Measurements from ENCODE around the gene XAF1.
"Not testable (repeated sequence)": the region's sequence is repeated elsewhere in the genome, so short reads cannot be mapped to it uniquely, and the experiment has no call there.

The XAF1 gene

GRCh38 chr17:6755281-6755680 is 565 bp upstream of the XAF1 start:
- DNase-seq, result no peak

GRCh38 chr17:6756425-6757031 is 682 bp downstream of the XAF1 start:
- DNase-seq, result peak; percentile 12

- DNase-seq, result no peak
Observed at GRCh38 chr17:6757747-6758146, 1.9 kb downstream of the XAF1 start.

GRCh38 chr17:6761779-6762178 is 5.9 kb downstream of the XAF1 start:
- DNase-seq, result no peak

DNA sequence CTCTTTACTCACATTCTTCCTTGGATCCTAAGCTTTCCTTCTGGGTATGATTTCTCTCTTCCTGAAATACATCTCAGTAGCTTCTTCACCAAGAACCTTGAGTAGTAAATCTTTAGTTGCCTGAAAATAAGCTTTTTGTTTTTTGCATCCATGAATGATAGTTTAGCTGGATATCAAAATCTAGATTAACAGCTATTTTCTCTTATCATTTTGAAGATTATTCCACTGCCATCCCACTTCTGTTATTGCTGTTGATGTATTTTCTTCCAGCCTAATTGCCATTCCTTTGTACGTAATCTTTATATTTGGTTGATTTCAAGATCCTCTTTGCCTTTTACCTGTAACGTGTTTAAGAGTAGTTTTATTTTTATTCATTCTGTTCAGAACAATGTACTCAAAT is 12.6 kb downstream of the XAF1 start:
- DNase-seq, result no peak

- no peak for DNase-seq
Observed at GRCh38 chr17:6772016-6772415, 16.2 kb downstream of the XAF1 start.

- DNase-seq, result not testable (repeated sequence)
Observed at GRCh38 chr17:6774906-6775305, 19.1 kb downstream of the XAF1 start.

GRCh38 chr17:6775871-6776405 is 20.1 kb downstream of the XAF1 start, which contains the start of gene FBXO39:
Gene FBXO39, plus strand, starts transcription at chr17:6776215. Its CDS starts 3,654 bp downstream, at chr17:6779869.
- DNase-seq, result no peak

DNA sequence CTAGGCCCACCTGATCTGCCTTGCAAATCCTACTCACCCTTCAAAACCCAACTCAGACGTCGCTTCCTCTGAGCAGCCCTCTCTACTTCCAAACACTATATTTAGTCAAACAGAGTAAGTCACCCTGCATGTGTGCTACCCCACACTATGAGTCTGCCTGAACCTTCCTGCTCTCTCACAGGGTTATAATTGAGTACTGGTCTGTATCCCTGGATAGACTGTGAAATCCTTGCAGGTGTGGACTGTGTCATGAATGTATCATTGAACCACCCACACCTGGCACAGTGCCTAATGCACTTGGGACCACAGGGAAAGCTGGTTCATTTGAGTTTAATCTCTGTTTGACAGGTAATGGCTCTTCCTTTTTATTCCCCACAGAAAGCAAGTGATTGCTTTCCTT is 23.6 kb downstream of the XAF1 start:
- DNase-seq, result no peak

- DNase-seq, result no peak
Observed at GRCh38 chr17:6780001-6780400, 24.2 kb downstream of the XAF1 start.

- DNase-seq, result no peak
Observed at GRCh38 chr17:6780886-6781285, 25.0 kb downstream of the XAF1 start.

DNA sequence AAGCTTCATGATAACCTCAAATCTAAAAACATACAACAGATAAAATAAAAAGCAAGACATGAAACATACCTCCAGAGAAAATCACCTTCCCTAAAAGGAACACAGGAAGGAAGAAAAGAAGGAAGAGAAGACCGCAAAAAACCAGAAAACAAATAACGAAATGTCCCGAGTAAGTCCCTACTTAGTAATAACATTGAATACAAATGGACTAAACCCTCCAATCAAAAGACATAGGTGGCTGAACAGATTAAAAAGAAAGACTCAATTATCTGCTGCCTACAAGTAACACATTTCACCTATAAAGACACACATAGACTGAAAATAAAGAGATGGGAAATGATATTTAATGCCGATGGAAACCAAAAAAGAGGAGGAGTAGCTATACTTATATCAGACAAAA is 26.4 kb downstream of the XAF1 start:
- no peak for DNase-seq

DNA sequence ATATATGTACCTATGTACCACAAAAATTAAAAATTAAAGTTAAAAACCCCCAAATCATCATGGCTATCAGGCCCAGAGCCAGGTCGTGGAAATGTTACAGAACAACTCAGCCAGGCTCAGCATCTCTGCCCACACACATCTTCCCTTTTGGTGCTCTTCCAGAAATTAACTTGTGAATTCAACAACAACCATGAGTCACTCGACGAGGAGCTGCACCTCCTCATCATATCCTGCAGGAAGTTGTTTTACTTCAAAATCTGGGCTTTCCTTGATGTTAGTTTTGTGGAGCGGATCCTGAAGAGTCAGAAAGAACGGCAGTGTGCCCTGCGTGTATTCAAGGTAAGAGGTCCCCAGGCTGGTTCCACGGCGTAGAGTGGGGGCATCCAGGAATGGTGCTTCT is 30.8 kb downstream of the XAF1 start:
- no peak for DNase-seq

DNA sequence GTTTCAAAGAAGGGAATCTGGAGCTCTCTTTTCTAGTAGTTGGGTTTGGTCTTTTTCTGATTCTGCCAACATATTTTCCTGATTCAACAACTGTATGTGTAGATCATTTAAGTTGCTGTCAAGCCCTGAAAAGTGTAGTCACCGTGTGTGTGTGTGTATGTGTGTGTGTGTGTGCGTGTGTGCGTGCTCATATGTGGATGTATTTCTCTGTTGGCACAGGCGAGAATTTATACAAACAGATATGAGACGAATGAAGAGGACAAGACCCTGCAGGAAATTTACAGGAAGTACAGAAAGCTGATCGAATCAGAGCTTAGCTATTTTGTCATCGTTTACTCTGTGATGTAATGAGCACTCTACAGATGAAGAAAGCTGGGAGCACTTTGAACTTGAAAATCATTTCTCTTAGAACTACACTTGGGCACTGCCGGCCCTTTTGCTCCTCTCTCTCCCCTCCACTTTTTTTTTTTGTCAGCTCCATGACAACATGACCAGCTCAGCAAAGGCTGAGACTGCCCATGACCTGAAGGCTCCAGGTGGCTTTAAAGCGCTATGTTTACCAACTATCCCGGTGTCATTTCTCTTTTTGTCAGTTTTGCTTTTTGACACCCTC is 31.3 kb downstream of the XAF1 start:
- no peak for DNase-seq

DNA sequence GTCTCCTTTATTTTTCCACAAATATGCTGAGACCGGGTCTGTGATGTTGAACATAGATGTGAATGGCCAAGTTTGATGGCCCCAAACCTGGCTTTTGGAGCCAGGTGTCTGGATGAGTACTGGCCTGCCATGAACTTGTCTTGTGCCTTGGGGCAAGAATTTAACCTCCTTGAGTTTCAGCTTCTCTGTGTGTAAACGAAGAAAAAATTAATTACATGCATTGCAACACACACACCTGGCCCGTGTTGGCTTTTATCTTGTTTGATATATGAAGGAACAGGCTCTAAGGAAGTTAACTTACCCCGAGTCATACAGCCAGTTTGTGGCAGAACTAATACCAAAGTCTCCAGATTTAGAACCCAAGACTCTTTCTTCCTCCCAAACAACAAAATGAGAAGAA is 33.3 kb downstream of the XAF1 start:
- no peak for DNase-seq

- DNase-seq, result no peak
Observed at GRCh38 chr17:6793748-6794493, 38.1 kb downstream of the XAF1 start.

GRCh38 chr17:6796017-6796886 is 40.4 kb downstream of the XAF1 start:
- DNase-seq, result no peak

- no peak for DNase-seq
Observed at GRCh38 chr17:6796887-6797490, 41.1 kb downstream of the XAF1 start.

GRCh38 chr17:6797718-6798351 is 42.0 kb downstream of the XAF1 start:
- no peak for DNase-seq

- DNase-seq, result no peak
Observed at GRCh38 chr17:6799738-6800137, 43.9 kb downstream of the XAF1 start.

- DNase-seq, result no peak
Observed at GRCh38 chr17:6800422-6801027, 44.7 kb downstream of the XAF1 start.

DNA sequence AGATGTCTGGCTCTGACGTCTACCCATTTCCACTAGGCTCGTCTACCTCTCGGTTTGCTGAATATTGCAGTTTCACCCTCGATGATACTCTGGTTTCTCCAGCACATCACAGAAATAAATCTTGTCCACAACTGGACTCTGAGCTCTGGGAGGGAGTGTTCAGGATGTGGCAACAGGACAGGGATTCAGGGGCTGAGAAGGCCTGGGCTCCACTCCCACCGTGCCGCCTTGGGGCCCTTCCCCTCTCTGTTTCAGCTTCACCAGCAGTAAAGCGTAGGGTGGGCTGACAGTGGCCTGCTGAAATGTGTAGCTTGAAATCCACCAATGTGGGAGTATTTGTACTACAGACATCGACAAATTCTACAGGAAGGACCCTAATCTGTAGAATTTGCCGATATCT is 55.7 kb downstream of the XAF1 start:
- DNase-seq, result no peak

Measured in activated CD4-positive, alpha-beta T cell treated with anti-CD3 and anti-CD28 coated beads, Interleukin-2, Interleukin-6, amounts not matched to agents 100 ng/mL and 50 ng/mL, durations not matched to agents 16 hours and 8 hours (primary cell).